GM23338 (cell line): ENCODE data around the gene TMEM208. TPM values are rescaled to one million over a fixed set of nuclear protein-coding genes. Genes with fewer than 3 reads are reported as not detected.

Source experiments
- ATAC-seq: fragments of 200-7000 bp; cut with Tn5 transposase; 3 replicates; pipeline ENCODE4 v1.9.1; 2020
- DNase-seq: peaks from one replicate; pipeline ENCODE4 v3.0.0-alpha.2; 2015; ENCODE audit warnings: low spot score
- H2AFZ ChIP-seq: fragments of 200-600 bp; sonication (generic); 2 replicates; pipeline ENCODE4 v1.8.0; 2016; ENCODE audit warnings: antibody characterized with exemption, mild to moderate bottlenecking, moderate library complexity
- H3F3A ChIP-seq: fragments of 200-600 bp; sonication (generic); replicated peaks from 2 replicates; pipeline ENCODE4 v1.8.0; 2017; ENCODE audit warnings: antibody characterized with exemption, mixed run types, low read depth
- H3K27ac ChIP-seq: fragments of 200-600 bp; sonication (generic); 2 replicates; pipeline ENCODE4 v1.6.1; 2016; ENCODE audit warnings: low read depth
- H3K27me3 ChIP-seq: fragments of 200-600 bp; sonication (generic); 2 replicates; pipeline ENCODE4 v1.8.0; 2016; ENCODE audit warnings: mild to moderate bottlenecking, mixed run types, moderate library complexity; ENCODE audit not compliant: insufficient read depth
- H3K36me3 ChIP-seq: fragments of 200-600 bp; sonication (generic); 2 replicates; pipeline ENCODE4 v1.8.0; 2016; ENCODE audit warnings: mild to moderate bottlenecking; ENCODE audit not compliant: insufficient read depth
- H3K4me1 ChIP-seq: fragments of 200-600 bp; sonication (generic); 2 replicates; pipeline ENCODE4 v1.8.0; 2016; ENCODE audit warnings: mild to moderate bottlenecking, moderate library complexity; ENCODE audit not compliant: insufficient read depth
- H3K4me2 ChIP-seq: fragments of 200-600 bp; sonication (generic); 2 replicates; pipeline ENCODE4 v1.7.1; 2017; ENCODE audit warnings: mixed run types
- H3K4me3 ChIP-seq: fragments of 200-600 bp; sonication (generic); 2 replicates; pipeline ENCODE4 v1.6.1; 2016; ENCODE audit warnings: mixed run types
- H3K79me2 ChIP-seq: fragments of 200-600 bp; sonication (generic); replicated peaks from 2 replicates; pipeline ENCODE4 v1.8.0; 2017; ENCODE audit warnings: mild to moderate bottlenecking; ENCODE audit not compliant: insufficient read depth
- H3K9me2 ChIP-seq: fragments of 200-600 bp; sonication (generic); 2 replicates; pipeline ENCODE4 v1.8.0; 2017; ENCODE audit not compliant: insufficient read depth
- H4K20me1 ChIP-seq: fragments of 200-600 bp; sonication (generic); replicated peaks from 2 replicates; pipeline ENCODE4 v1.8.0; 2017; ENCODE audit warnings: mild to moderate bottlenecking; ENCODE audit not compliant: insufficient read depth
- H3K27ac Mint-ChIP-seq: 2 replicates; pipeline ENCODE4 v1.8.0; 2020; ENCODE audit warnings: inconsistent platforms, mild to moderate bottlenecking, moderate library complexity, mixed read lengths
- H3K27me3 Mint-ChIP-seq: 3 replicates; pipeline ENCODE4 v1.8.0; 2022; ENCODE audit warnings: low read depth, mild to moderate bottlenecking, moderate library complexity, mixed read lengths, inconsistent platforms; ENCODE audit not compliant: insufficient read depth, poor library complexity
- H3K36me3 Mint-ChIP-seq: 3 replicates; pipeline ENCODE4 v1.8.0; 2021; ENCODE audit warnings: low read depth, mild to moderate bottlenecking, inconsistent platforms, moderate library complexity, mixed read lengths
- H3K4me1 Mint-ChIP-seq: 3 replicates; pipeline ENCODE4 v1.8.0; 2020; ENCODE audit warnings: mild to moderate bottlenecking, inconsistent platforms, mixed read lengths
- H3K4me3 Mint-ChIP-seq: 3 replicates; pipeline ENCODE4 v1.8.0; 2021; ENCODE audit warnings: moderate library complexity, mild to moderate bottlenecking, inconsistent platforms, mixed read lengths
- H3K9me3 Mint-ChIP-seq: 3 replicates; pipeline ENCODE4 v1.8.0; 2020; ENCODE audit warnings: moderate library complexity, mild to moderate bottlenecking, inconsistent platforms, mixed read lengths
- CREB1 ChIP-seq: fragments of 250-450 bp; sonication (Bioruptor Pico); IDR thresholded peaks from 2 replicates; pipeline ENCODE4 v1.5.0; 2020; ENCODE audit warnings: low read depth, mild to moderate bottlenecking, moderate library complexity
- EZH2 ChIP-seq: fragments of 200-600 bp; sonication (generic); IDR thresholded peaks from one replicate; pipeline ENCODE4 v1.8.0; 2017; ENCODE audit warnings: antibody characterized with exemption, mild to moderate bottlenecking, low read depth; ENCODE audit not compliant: unreplicated experiment
- EZH2phosphoT487 ChIP-seq: fragments of 200-600 bp; sonication (generic); IDR thresholded peaks from one replicate; pipeline ENCODE4 v1.8.1; 2018; ENCODE audit warnings: antibody characterized with exemption; ENCODE audit not compliant: unreplicated experiment
- JUNB ChIP-seq: IDR thresholded peaks from one replicate; pipeline ENCODE4 v1.6.1; 2016; ENCODE audit warnings: antibody characterized with exemption; ENCODE audit not compliant: unreplicated experiment
- NANOG ChIP-seq: IDR thresholded peaks from 2 replicates; pipeline ENCODE4 v1.6.1; 2016; ENCODE audit warnings: antibody characterized with exemption, borderline replicate concordance
- POLR2AphosphoS5 ChIP-seq: IDR thresholded peaks from 2 replicates; pipeline ENCODE4 v1.6.1; 2016; ENCODE audit warnings: antibody characterized with exemption, low read depth
- STAT1 ChIP-seq: IDR thresholded peaks from one replicate; pipeline ENCODE4 v1.6.1; 2016; ENCODE audit warnings: antibody characterized with exemption; ENCODE audit not compliant: unreplicated experiment
- ZNF114 ChIP-seq: fragments of 250-450 bp; sonication (Bioruptor Pico); IDR thresholded peaks from 2 replicates; pipeline ENCODE4 v1.5.0; 2020; ENCODE audit warnings: mild to moderate bottlenecking, moderate library complexity
- ZNF331 ChIP-seq: fragments of 250-450 bp; sonication (Bioruptor Pico); IDR thresholded peaks from 2 replicates; pipeline ENCODE4 v1.5.0; 2020; ENCODE audit warnings: low read depth, mild to moderate bottlenecking, moderate library complexity
- polyA plus RNA-seq: library from polyadenylated mRNA; unstranded; fragments of >200 nt; fragmentation: Nextera tagmentation; extraction: Ambion mirVana; gene quantifications from 2 replicates; pipeline ENCODE4 v1.2.1, GENCODE V29; 2016
- total RNA-seq: library from RNA; depleted of rRNA; stranded (reverse); fragments of >200 nt; shearing (Covaris generic); gene quantifications from 2 replicates; pipeline ENCODE4 v1.2.3, GENCODE V29; 2014
- TF ChIP-seq, protein P1 (sequence below): IDR thresholded peaks from 2 replicates; pipeline ENCODE4 v1.6.1; 2016; ENCODE audit warnings: antibody characterized with exemption
- TF ChIP-seq, protein P2 (sequence below), 2 experiments: fragments of 200-600 bp in 1 of 2; sonication (generic) in 1 of 2; conservative IDR thresholded peaks; 2 replicates each; pipeline versions ENCODE4 v1.5.1 to v1.6.1; 2016 to 2017; ENCODE audit warnings: antibody characterized with exemption in 2 of 2, low read depth in 2 of 2, mild to moderate bottlenecking in 2 of 2, moderate library complexity in 1 of 2
- TF ChIP-seq, protein P3 (sequence below): fragments of 250-450 bp; sonication (Bioruptor Pico); IDR thresholded peaks from 2 replicates; pipeline ENCODE4 v1.5.0; 2020; ENCODE audit warnings: mild to moderate bottlenecking, moderate library complexity
- TF ChIP-seq, protein P4 (sequence below): IDR thresholded peaks from one replicate; pipeline ENCODE4 v1.6.1; 2018; ENCODE audit warnings: antibody characterized with exemption; ENCODE audit not compliant: unreplicated experiment

TMEM208 gene
- total and polyA plus RNA-seq, 2 experiments from 2014 or later, result 23.2 to 82.3 TPM

DNA sequence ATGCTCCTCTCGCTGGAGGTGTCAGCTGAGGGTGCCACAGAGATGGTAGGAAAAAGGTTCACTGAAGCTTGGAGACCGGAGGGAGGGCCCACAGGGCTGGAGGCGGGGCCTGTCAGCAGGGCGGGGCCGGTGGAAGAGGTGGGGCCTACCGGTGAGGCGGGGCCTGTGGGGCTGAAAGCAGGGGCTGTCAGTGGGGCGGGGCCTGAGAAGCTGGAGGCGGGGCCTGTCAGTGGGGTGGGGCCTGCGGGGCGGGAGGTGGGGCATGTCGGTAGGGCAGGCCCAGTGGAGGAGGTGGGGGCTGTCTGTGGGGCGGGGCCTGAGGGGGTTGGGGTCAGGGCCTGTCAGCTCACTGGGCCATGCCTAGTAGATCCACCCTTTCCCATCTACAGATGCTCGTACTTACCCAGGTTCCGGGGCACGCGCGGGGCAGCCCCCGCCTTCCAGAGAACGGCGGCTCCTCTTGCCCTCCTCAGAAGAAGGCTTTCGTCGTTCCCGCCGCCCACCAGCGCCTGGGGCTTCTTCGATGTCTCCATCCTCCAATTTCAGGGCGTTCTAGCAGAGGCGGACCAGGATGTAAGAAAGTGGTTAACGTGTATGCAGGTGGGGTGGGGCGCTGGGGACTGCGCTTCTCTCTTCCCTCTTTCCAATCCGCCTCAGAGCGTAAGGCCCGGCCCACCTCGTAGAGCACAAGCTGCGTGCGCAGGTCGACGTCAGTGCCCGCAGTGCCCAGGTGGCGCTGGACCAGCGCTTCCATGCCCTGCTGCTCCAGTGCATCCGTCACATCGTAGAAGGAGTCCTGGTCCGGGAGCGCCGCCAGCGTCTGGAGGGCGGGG lies 9.8 kb downstream of the TMEM208 start:
- Mint-ChIP-seq H3K36me3 (peaks cover 52% of the 10 kb centered on the region), H3K4me3 (peak overlapping the region; percentile 38; the same call in 1 of the 3 replicates), H3K27ac (peak overlapping the region; percentile 61), H3K27me3 (peaks cover 7% of the 10 kb centered on the region), H3K4me1 (peaks cover 28% of the 10 kb centered on the region), H3K9me3 (no peaks in the 10 kb centered on the region; the same call in 2 of the 3 replicates)
- no peaks in the 10 kb centered on the region for H4K20me1 ChIP-seq
- H3K27ac ChIP-seq, result 0 out of 2 replicates have a peak overlapping the region, but pooled peaks have one; percentile 19
- TF ChIP-seq EZH2phosphoT487 (no peak), EZH2 (no peak), STAT1 (no peak), NANOG (no peak), ZNF331 (no peak), CREB1 (CRISPR knock-in tag) (no peak), POLR2AphosphoS5 (no peak), JUNB (no peak), ZNF114 (CRISPR knock-in tag) (no peak)
- TF ChIP-seq, protein P1, sequence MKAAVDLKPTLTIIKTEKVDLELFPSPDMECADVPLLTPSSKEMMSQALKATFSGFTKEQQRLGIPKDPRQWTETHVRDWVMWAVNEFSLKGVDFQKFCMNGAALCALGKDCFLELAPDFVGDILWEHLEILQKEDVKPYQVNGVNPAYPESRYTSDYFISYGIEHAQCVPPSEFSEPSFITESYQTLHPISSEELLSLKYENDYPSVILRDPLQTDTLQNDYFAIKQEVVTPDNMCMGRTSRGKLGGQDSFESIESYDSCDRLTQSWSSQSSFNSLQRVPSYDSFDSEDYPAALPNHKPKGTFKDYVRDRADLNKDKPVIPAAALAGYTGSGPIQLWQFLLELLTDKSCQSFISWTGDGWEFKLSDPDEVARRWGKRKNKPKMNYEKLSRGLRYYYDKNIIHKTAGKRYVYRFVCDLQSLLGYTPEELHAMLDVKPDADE, result no peak
- TF ChIP-seq, protein P2, sequence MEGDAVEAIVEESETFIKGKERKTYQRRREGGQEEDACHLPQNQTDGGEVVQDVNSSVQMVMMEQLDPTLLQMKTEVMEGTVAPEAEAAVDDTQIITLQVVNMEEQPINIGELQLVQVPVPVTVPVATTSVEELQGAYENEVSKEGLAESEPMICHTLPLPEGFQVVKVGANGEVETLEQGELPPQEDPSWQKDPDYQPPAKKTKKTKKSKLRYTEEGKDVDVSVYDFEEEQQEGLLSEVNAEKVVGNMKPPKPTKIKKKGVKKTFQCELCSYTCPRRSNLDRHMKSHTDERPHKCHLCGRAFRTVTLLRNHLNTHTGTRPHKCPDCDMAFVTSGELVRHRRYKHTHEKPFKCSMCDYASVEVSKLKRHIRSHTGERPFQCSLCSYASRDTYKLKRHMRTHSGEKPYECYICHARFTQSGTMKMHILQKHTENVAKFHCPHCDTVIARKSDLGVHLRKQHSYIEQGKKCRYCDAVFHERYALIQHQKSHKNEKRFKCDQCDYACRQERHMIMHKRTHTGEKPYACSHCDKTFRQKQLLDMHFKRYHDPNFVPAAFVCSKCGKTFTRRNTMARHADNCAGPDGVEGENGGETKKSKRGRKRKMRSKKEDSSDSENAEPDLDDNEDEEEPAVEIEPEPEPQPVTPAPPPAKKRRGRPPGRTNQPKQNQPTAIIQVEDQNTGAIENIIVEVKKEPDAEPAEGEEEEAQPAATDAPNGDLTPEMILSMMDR (conservative IDR thresholded peaks at IDR 0.05; ENCODE audit: low read depth in 2 of 2), result no peak
- TF ChIP-seq, protein P3, sequence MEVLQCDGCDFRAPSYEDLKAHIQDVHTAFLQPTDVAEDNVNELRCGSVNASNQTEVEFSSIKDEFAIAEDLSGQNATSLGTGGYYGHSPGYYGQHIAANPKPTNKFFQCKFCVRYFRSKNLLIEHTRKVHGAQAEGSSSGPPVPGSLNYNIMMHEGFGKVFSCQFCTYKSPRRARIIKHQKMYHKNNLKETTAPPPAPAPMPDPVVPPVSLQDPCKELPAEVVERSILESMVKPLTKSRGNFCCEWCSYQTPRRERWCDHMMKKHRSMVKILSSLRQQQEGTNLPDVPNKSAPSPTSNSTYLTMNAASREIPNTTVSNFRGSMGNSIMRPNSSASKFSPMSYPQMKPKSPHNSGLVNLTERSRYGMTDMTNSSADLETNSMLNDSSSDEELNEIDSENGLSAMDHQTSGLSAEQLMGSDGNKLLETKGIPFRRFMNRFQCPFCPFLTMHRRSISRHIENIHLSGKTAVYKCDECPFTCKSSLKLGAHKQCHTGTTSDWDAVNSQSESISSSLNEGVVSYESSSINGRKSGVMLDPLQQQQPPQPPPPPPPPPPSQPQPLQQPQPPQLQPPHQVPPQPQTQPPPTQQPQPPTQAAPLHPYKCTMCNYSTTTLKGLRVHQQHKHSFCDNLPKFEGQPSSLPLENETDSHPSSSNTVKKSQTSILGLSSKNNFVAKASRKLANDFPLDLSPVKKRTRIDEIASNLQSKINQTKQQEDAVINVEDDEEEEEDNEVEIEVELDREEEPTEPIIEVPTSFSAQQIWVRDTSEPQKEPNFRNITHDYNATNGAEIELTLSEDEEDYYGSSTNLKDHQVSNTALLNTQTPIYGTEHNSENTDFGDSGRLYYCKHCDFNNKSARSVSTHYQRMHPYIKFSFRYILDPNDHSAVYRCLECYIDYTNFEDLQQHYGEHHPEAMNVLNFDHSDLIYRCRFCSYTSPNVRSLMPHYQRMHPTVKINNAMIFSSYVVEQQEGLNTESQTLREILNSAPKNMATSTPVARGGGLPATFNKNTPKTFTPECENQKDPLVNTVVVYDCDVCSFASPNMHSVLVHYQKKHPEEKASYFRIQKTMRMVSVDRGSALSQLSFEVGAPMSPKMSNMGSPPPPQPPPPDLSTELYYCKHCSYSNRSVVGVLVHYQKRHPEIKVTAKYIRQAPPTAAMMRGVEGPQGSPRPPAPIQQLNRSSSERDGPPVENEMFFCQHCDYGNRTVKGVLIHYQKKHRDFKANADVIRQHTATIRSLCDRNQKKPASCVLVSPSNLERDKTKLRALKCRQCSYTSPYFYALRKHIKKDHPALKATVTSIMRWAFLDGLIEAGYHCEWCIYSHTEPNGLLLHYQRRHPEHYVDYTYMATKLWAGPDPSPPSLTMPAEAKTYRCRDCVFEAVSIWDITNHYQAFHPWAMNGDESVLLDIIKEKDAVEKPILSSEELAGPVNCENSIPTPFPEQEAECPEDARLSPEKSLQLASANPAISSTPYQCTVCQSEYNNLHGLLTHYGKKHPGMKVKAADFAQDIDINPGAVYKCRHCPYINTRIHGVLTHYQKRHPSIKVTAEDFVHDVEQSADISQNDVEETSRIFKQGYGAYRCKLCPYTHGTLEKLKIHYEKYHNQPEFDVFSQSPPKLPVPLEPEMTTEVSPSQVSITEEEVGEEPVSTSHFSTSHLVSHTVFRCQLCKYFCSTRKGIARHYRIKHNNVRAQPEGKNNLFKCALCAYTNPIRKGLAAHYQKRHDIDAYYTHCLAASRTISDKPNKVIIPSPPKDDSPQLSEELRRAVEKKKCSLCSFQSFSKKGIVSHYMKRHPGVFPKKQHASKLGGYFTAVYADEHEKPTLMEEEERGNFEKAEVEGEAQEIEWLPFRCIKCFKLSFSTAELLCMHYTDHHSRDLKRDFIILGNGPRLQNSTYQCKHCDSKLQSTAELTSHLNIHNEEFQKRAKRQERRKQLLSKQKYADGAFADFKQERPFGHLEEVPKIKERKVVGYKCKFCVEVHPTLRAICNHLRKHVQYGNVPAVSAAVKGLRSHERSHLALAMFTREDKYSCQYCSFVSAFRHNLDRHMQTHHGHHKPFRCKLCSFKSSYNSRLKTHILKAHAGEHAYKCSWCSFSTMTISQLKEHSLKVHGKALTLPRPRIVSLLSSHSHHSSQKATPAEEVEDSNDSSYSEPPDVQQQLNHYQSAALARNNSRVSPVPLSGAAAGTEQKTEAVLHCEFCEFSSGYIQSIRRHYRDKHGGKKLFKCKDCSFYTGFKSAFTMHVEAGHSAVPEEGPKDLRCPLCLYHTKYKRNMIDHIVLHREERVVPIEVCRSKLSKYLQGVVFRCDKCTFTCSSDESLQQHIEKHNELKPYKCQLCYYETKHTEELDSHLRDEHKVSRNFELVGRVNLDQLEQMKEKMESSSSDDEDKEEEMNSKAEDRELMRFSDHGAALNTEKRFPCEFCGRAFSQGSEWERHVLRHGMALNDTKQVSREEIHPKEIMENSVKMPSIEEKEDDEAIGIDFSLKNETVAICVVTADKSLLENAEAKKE, result no peak
- TF ChIP-seq, protein P4, sequence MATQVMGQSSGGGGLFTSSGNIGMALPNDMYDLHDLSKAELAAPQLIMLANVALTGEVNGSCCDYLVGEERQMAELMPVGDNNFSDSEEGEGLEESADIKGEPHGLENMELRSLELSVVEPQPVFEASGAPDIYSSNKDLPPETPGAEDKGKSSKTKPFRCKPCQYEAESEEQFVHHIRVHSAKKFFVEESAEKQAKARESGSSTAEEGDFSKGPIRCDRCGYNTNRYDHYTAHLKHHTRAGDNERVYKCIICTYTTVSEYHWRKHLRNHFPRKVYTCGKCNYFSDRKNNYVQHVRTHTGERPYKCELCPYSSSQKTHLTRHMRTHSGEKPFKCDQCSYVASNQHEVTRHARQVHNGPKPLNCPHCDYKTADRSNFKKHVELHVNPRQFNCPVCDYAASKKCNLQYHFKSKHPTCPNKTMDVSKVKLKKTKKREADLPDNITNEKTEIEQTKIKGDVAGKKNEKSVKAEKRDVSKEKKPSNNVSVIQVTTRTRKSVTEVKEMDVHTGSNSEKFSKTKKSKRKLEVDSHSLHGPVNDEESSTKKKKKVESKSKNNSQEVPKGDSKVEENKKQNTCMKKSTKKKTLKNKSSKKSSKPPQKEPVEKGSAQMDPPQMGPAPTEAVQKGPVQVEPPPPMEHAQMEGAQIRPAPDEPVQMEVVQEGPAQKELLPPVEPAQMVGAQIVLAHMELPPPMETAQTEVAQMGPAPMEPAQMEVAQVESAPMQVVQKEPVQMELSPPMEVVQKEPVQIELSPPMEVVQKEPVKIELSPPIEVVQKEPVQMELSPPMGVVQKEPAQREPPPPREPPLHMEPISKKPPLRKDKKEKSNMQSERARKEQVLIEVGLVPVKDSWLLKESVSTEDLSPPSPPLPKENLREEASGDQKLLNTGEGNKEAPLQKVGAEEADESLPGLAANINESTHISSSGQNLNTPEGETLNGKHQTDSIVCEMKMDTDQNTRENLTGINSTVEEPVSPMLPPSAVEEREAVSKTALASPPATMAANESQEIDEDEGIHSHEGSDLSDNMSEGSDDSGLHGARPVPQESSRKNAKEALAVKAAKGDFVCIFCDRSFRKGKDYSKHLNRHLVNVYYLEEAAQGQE, result no peak
- 0 out of 2 replicates have a peak, but pooled peaks cover 9% of the 10 kb centered on the region for H3F3A ChIP-seq
- no peaks in the 10 kb centered on the region for H3K9me2 ChIP-seq
- H2AFZ ChIP-seq, result no peak overlapping the region
- peak; percentile 90 for DNase-seq
- no peaks in the 10 kb centered on the region; the same call in 1 of the 2 replicates for H3K79me2 ChIP-seq
- H3K4me3 ChIP-seq, result 0 out of 2 replicates have a peak overlapping the region, but pooled peaks have one; percentile 17
- H3K4me2 ChIP-seq, result no peak overlapping the region
- ATAC-seq, result peak; percentile 83
- peaks cover 6% of the 10 kb centered on the region; the same call in 1 of the 2 replicates for H3K36me3 ChIP-seq
- peaks cover 7% of the 10 kb centered on the region for H3K4me1 ChIP-seq
- H3K27me3 ChIP-seq, result no peaks in the 10 kb centered on the region
